GM12878 (cell line): ENCODE measurements around the gene RNF31. TPM values are rescaled to one million over a fixed set of nuclear protein-coding genes. Genes with fewer than 3 reads are reported as not detected.

Source experiments
- ATF3 ChIP-seq: IDR thresholded peaks from 2 replicates; pipeline ENCODE4 v1.6.1; 2011; ENCODE audit warnings: low read depth, mild to moderate bottlenecking, low read length, moderate library complexity, borderline replicate concordance; ENCODE audit errors: extremely low read depth
- BHLHE40 ChIP-seq, 2 experiments: fragments of 450-650 bp in 1 of 2; IDR thresholded peaks; 2 replicates each; pipeline ENCODE4 v1.6.1; 2011 to 2017; ENCODE audit warnings: low read depth in 2 of 2, borderline replicate concordance in 1 of 2, improper control_type of control experiment in 1 of 2, low read length in 1 of 2, mild to moderate bottlenecking in 1 of 2
- EP300 ChIP-seq, 2 experiments: fragments of 150-350 bp in 1 of 2; IDR thresholded peaks; 2 replicates each; pipeline ENCODE4 v1.6.1; 2011 to 2012; ENCODE audit warnings: low read depth in 2 of 2, low read length in 2 of 2, borderline replicate concordance in 1 of 2, improper control_type of control experiment in 1 of 2, inconsistent platforms in 1 of 2; ENCODE audit not compliant: control insufficient read depth in 1 of 2
- FOXM1 ChIP-seq: IDR thresholded peaks from 2 replicates; pipeline ENCODE4 v1.6.1; 2012; ENCODE audit warnings: low read depth, mild to moderate bottlenecking, inconsistent platforms, low read length, moderate library complexity
- HDAC2 ChIP-seq: fragments of 200-600 bp; sonication (generic); IDR thresholded peaks from 2 replicates; pipeline ENCODE4 v1.6.1; 2017
- IKZF2 ChIP-seq, 2 experiments: fragments of 450-650 bp; IDR thresholded peaks; 2 replicates each; pipeline ENCODE4 v1.6.1; 2017; ENCODE audit warnings: mild to moderate bottlenecking in 2 of 2, moderate library complexity in 2 of 2
- KDM1A ChIP-seq: fragments of 200-600 bp; sonication (generic); IDR thresholded peaks from 2 replicates; pipeline ENCODE4 v1.6.1; 2016; ENCODE audit warnings: borderline replicate concordance
- KLF5 ChIP-seq: fragments of 450-650 bp; IDR thresholded peaks from 2 replicates; pipeline ENCODE4 v1.6.1; 2014; ENCODE audit warnings: mild to moderate bottlenecking; ENCODE audit not compliant: partially characterized antibody
- MXI1 ChIP-seq: fragments of 150-350 bp; IDR thresholded peaks from 2 replicates; pipeline ENCODE4 v1.6.1; 2011; ENCODE audit warnings: low read depth, mild to moderate bottlenecking, inconsistent platforms, low read length, improper control_type of control experiment
- NFXL1 ChIP-seq: fragments of 450-650 bp; IDR thresholded peaks from 2 replicates; pipeline ENCODE4 v1.6.1; 2017; ENCODE audit warnings: antibody characterized with exemption, mild to moderate bottlenecking, borderline replicate concordance
- NRF1 ChIP-seq: conservative IDR thresholded peaks from 2 replicates; pipeline ENCODE4 v1.6.1; 2011; ENCODE audit warnings: mild to moderate bottlenecking, low read depth, low read length, improper control_type of control experiment
- POLR2A ChIP-seq: IDR thresholded peaks from 2 replicates; pipeline ENCODE4 v1.6.1; 2011; ENCODE audit warnings: low read depth, mild to moderate bottlenecking, low read length
- POLR2AphosphoS2 ChIP-seq: IDR thresholded peaks from 2 replicates; pipeline ENCODE4 v1.6.1; 2011; ENCODE audit warnings: low read depth, mild to moderate bottlenecking, low read length, improper control_type of control experiment, moderate library complexity
- POLR2AphosphoS5 ChIP-seq: IDR thresholded peaks from 2 replicates; pipeline ENCODE4 v1.6.1; 2011; ENCODE audit warnings: mild to moderate bottlenecking, low read length, inconsistent platforms
- RUNX3 ChIP-seq: IDR thresholded peaks from 2 replicates; pipeline ENCODE4 v1.6.1; 2012; ENCODE audit warnings: low read length, inconsistent platforms
- SIX5 ChIP-seq: IDR thresholded peaks from 2 replicates; pipeline ENCODE4 v1.6.1; 2011; ENCODE audit warnings: mild to moderate bottlenecking, low read depth, low read length, moderate library complexity; ENCODE audit not compliant: severe bottlenecking
- SPI1 ChIP-seq: IDR thresholded peaks from 2 replicates; pipeline ENCODE4 v1.6.1; 2011; ENCODE audit warnings: low read depth, mild to moderate bottlenecking, low read length, moderate library complexity, borderline replicate concordance; ENCODE audit not compliant: insufficient read depth
- TARDBP ChIP-seq: IDR thresholded peaks from 2 replicates; pipeline ENCODE4 v1.6.1; 2016; ENCODE audit warnings: borderline replicate concordance
- TBL1XR1 ChIP-seq: IDR thresholded peaks from 2 replicates; pipeline ENCODE4 v1.6.1; 2012; ENCODE audit warnings: low read depth, low read length, improper control_type of control experiment
- polyA plus RNA-seq, 11 experiments: library from polyadenylated mRNA; depleted of rRNA in 4 of 11; unstranded in 6 of 11; stranded (reverse) in 5 of 11; fragments of >200 nt; fragmentation: Nextera tagmentation in 4 of 11; fragmentation: Illumina TruSeq in 1 of 11; extraction: Ambion mirVana in 4 of 11; extraction: Trizol in 1 of 11; gene quantifications; 1 replicate in 1 of 11; 2 replicates in 10 of 11; pipeline versions ENCODE4 v1.2.1 to v1.2.3, GENCODE V29; 2011 to 2016; ENCODE audit warnings: inconsistent platforms in 2 of 11, missing spikeins in 2 of 11, low read depth in 1 of 11
- total RNA-seq, 4 experiments: library from RNA; depleted of rRNA in 3 of 4; stranded (reverse); fragments of >200 nt in 3 of 4; fragmentation: Illumina TruSeq in 1 of 4; extraction: Trizol in 1 of 4; gene quantifications; 2 replicates each; pipeline versions ENCODE4 v1.2.1 to v1.2.3, GENCODE V29; 2013 to 2021
- TF ChIP-seq, protein P1 (sequence below): fragments of 450-650 bp; formaldehyde crosslinking; IDR thresholded peaks from 2 replicates; pipeline ENCODE4 v1.5.0; 2022; ENCODE audit warnings: mild to moderate bottlenecking, missing genetic modification characterization
- TF ChIP-seq, protein P2 (sequence below): fragments of 450-650 bp; IDR thresholded peaks from 2 replicates; pipeline ENCODE4 v1.6.1; 2017; ENCODE audit warnings: borderline replicate concordance
- TF ChIP-seq, protein P3 (sequence below), 3 experiments: IDR thresholded peaks in 2 of 3; conservative IDR thresholded peaks in 1 of 3; 2 replicates each; pipeline ENCODE4 v1.5.1; 2011; ENCODE audit warnings: low read depth in 3 of 3, low read length in 3 of 3, mild to moderate bottlenecking in 3 of 3, control low read depth in 2 of 3, moderate library complexity in 2 of 3, inconsistent platforms in 1 of 3, mixed read lengths in 1 of 3; ENCODE audit not compliant: control insufficient read depth in 2 of 3, insufficient read depth in 1 of 3; ENCODE audit errors: extremely low read depth in 1 of 3

The RNF31 gene
- total and polyA plus RNA-seq, 10 of the 15 experiments (the other 5 are each of a cell fraction or from before 2014, with no cell fraction given): 8.5 to 92.7 (median 52.0) TPM

- TF ChIP-seq SIX5 (no peak), NFXL1 (no peak), FOXM1 (no peak), EP300 (IDR thresholded peaks at IDR 0.05; ENCODE audit: borderline replicate concordance in 1 of 2, control insufficient read depth in 1 of 2, low read depth in 2 of 2, low read length in 2 of 2) (no peak), POLR2A (peak; percentile 76), HDAC2 (no peak), NRF1 (no peak), TARDBP (no peak; the same call in 1 of the 2 replicates), POLR2AphosphoS2 (peak; percentile 24; the same call in 1 of the 2 replicates), MXI1 (peak; percentile 52; the same call in 1 of the 2 replicates), POLR2AphosphoS5 (peak; percentile 81), TBL1XR1 (no peak), KDM1A (no peak), ATF3 (no peak), RUNX3 (peak; percentile 76), KLF5 (peak; percentile 35), IKZF2 (IDR thresholded peaks at IDR 0.05) (no peak), BHLHE40 (IDR thresholded peaks at IDR 0.05; ENCODE audit: borderline replicate concordance in 1 of 2, low read depth in 2 of 2, low read length in 1 of 2) (peak; percentile 8 to 69; a peak in 2 of 4 replicates), SPI1 (no peak)
- TF ChIP-seq, protein P1, sequence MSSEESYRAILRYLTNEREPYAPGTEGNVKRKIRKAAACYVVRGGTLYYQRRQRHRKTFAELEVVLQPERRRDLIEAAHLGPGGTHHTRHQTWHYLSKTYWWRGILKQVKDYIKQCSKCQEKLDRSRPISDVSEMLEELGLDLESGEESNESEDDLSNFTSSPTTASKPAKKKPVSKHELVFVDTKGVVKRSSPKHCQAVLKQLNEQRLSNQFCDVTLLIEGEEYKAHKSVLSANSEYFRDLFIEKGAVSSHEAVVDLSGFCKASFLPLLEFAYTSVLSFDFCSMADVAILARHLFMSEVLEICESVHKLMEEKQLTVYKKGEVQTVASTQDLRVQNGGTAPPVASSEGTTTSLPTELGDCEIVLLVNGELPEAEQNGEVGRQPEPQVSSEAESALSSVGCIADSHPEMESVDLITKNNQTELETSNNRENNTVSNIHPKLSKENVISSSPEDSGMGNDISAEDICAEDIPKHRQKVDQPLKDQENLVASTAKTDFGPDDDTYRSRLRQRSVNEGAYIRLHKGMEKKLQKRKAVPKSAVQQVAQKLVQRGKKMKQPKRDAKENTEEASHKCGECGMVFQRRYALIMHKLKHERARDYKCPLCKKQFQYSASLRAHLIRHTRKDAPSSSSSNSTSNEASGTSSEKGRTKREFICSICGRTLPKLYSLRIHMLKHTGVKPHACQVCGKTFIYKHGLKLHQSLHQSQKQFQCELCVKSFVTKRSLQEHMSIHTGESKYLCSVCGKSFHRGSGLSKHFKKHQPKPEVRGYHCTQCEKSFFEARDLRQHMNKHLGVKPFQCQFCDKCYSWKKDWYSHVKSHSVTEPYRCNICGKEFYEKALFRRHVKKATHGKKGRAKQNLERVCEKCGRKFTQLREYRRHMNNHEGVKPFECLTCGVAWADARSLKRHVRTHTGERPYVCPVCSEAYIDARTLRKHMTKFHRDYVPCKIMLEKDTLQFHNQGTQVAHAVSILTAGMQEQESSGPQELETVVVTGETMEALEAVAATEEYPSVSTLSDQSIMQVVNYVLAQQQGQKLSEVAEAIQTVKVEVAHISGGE (CRISPR knock-in tag): 0 out of 2 replicates have a peak, but pooled peaks have one; percentile 25
- TF ChIP-seq, protein P2, sequence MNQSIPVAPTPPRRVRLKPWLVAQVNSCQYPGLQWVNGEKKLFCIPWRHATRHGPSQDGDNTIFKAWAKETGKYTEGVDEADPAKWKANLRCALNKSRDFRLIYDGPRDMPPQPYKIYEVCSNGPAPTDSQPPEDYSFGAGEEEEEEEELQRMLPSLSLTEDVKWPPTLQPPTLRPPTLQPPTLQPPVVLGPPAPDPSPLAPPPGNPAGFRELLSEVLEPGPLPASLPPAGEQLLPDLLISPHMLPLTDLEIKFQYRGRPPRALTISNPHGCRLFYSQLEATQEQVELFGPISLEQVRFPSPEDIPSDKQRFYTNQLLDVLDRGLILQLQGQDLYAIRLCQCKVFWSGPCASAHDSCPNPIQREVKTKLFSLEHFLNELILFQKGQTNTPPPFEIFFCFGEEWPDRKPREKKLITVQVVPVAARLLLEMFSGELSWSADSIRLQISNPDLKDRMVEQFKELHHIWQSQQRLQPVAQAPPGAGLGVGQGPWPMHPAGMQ: no peak
- TF ChIP-seq, protein P3, sequence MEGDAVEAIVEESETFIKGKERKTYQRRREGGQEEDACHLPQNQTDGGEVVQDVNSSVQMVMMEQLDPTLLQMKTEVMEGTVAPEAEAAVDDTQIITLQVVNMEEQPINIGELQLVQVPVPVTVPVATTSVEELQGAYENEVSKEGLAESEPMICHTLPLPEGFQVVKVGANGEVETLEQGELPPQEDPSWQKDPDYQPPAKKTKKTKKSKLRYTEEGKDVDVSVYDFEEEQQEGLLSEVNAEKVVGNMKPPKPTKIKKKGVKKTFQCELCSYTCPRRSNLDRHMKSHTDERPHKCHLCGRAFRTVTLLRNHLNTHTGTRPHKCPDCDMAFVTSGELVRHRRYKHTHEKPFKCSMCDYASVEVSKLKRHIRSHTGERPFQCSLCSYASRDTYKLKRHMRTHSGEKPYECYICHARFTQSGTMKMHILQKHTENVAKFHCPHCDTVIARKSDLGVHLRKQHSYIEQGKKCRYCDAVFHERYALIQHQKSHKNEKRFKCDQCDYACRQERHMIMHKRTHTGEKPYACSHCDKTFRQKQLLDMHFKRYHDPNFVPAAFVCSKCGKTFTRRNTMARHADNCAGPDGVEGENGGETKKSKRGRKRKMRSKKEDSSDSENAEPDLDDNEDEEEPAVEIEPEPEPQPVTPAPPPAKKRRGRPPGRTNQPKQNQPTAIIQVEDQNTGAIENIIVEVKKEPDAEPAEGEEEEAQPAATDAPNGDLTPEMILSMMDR (IDR thresholded peaks at IDR 0.05 in 2 of 3, conservative IDR thresholded peaks at IDR 0.05 in 1 of 3; ENCODE audit: control insufficient read depth in 2 of 3, extremely low read depth in 1 of 3, insufficient read depth in 1 of 3, low read depth in 3 of 3, low read length in 3 of 3): no peak
Measured at GRCh38 chr14:24171422-24172260, 24.3 kb downstream of the RNF31 start, which contains the start of gene REC8 (continued).
